Subcutaneous abdominal adipose tissue (tissue), 5 donors: ENCODE results near the gene SRGAP1.
"Not testable (repeated sequence)": the region's sequence is repeated elsewhere in the genome, so short reads cannot be mapped to it uniquely, and the experiment has no call there.

ENCODE experiments used
- H3K27ac ChIP-seq: one replicate; pipeline ENCODE4 v1.7.0; 2013; ENCODE audit warnings: low read depth, mild to moderate bottlenecking, inconsistent platforms, low read length, moderate library complexity
- H3K27me3 ChIP-seq, 5 donors: one replicate each; pipeline ENCODE4 v1.7.0; 2013; ENCODE audit warnings: low read length in 5 of 5, inconsistent platforms in 1 of 5; ENCODE audit not compliant: control insufficient read depth in 5 of 5, insufficient read depth in 4 of 5
- H3K36me3 ChIP-seq, 5 donors: one replicate each; pipeline ENCODE4 v1.7.0; 2013; ENCODE audit warnings: low read length in 5 of 5; ENCODE audit not compliant: control insufficient read depth in 5 of 5, insufficient read depth in 5 of 5
- H3K4me1 ChIP-seq, 5 donors: one replicate each; pipeline ENCODE4 v1.7.0; 2013; ENCODE audit warnings: low read length in 5 of 5, mild to moderate bottlenecking in 3 of 5, moderate library complexity in 1 of 5; ENCODE audit not compliant: control insufficient read depth in 5 of 5, insufficient read depth in 5 of 5
- H3K4me3 ChIP-seq, 5 donors: one replicate each; pipeline ENCODE4 v1.7.0; 2013; ENCODE audit warnings: low read length in 5 of 5, low read depth in 1 of 5
- H3K9ac ChIP-seq, 5 donors: one replicate each; pipeline ENCODE4 v1.7.0; 2013; ENCODE audit warnings: low read length in 5 of 5, mild to moderate bottlenecking in 4 of 5, moderate library complexity in 3 of 5
- H3K9me3 ChIP-seq, 5 donors: one replicate each; pipeline ENCODE4 v1.7.0; 2013; ENCODE audit warnings: low read length in 5 of 5; ENCODE audit not compliant: control insufficient read depth in 5 of 5
- donor health status: healthy.
- donor health status: healthy.
- donor health status: healthy.
- donor health status: healthy.
- donor health status: healthy.

Gene SRGAP1

GRCh38 chr12:64124511-64125197, 280.2 kb downstream of the SRGAP1 start:
- Histone ChIP-seq H3K4me3 (no peak overlapping the region), H3K9me3 (no peaks in the 10 kb centered on the region), H3K36me3 (peaks cover 7 to 27% (median 16%) of the 10 kb centered on the region in 5 donors), H3K27ac (no peak overlapping the region), H3K4me1 (peaks cover 0 to 3% (median 0%) of the 10 kb centered on the region in 5 donors), H3K27me3 (no peaks in the 10 kb centered on the region), H3K9ac (no peak overlapping the region)

GRCh38 chr12:64125913-64126312, 281.4 kb downstream of the SRGAP1 start:
- Histone ChIP-seq H3K4me3 (no peak overlapping the region), H3K4me1 (peaks cover 0 to 3% (median 0%) of the 10 kb centered on the region in 5 donors), H3K36me3 (peaks cover 7 to 39% (median 25%) of the 10 kb centered on the region in 5 donors), H3K9ac (no peak overlapping the region), H3K27ac (no peak overlapping the region), H3K9me3 (no peaks in the 10 kb centered on the region), H3K27me3 (no peaks in the 10 kb centered on the region)

- Histone ChIP-seq H3K9ac (no peak overlapping the region), H3K36me3 (peaks cover 7 to 37% (median 26%) of the 10 kb centered on the region in 5 donors), H3K4me1 (peaks cover 0 to 3% (median 0%) of the 10 kb centered on the region in 5 donors), H3K9me3 (peaks cover 0 to 1% (median 0%) of the 10 kb centered on the region in 5 donors), H3K4me3 (no peak overlapping the region), H3K27me3 (no peaks in the 10 kb centered on the region), H3K27ac (no peak overlapping the region)
Measured at GRCh38 chr12:64127811-64128210, 283.3 kb downstream of the SRGAP1 start.

- H3K9ac ChIP-seq = no peak overlapping the region
- H3K9me3 ChIP-seq = peaks cover 0 to 7% (median 0%) of the 10 kb centered on the region in 5 donors
- peaks cover 7 to 43% (median 26%) of the 10 kb centered on the region in 5 donors for H3K36me3 ChIP-seq
- H3K27me3 ChIP-seq = no peaks in the 10 kb centered on the region
- H3K4me1 ChIP-seq = peaks cover 0 to 3% (median 0%) of the 10 kb centered on the region in 5 donors
- no peak overlapping the region for H3K27ac ChIP-seq
- H3K4me3 ChIP-seq = no peak overlapping the region
Measured at GRCh38 chr12:64128366-64128765, 283.9 kb downstream of the SRGAP1 start.

GRCh38 chr12:64130476-64130875, 286.0 kb downstream of the SRGAP1 start:
- H3K9ac ChIP-seq, H3K4me1 ChIP-seq, H3K27me3 ChIP-seq, H3K4me3 ChIP-seq, H3K27ac ChIP-seq: not testable (repeated sequence)
- peaks cover 7 to 50% (median 28%) of the 10 kb centered on the region in 5 donors for H3K36me3 ChIP-seq
- H3K9me3 ChIP-seq = peaks cover 0 to 14% (median 4%) of the 10 kb centered on the region in 5 donors

- not testable (repeated sequence) for H3K27ac ChIP-seq, H3K4me1 ChIP-seq, H3K27me3 ChIP-seq, H3K9ac ChIP-seq, H3K4me3 ChIP-seq
- H3K9me3 ChIP-seq = peaks cover 0 to 14% (median 4%) of the 10 kb centered on the region in 5 donors
- H3K36me3 ChIP-seq = peaks cover 7 to 54% (median 28%) of the 10 kb centered on the region in 5 donors
Measured at GRCh38 chr12:64131456-64131855, 287.0 kb downstream of the SRGAP1 start.

GRCh38 chr12:64132672-64133071, 288.2 kb downstream of the SRGAP1 start:
- not testable (repeated sequence) for H3K9ac ChIP-seq, H3K27me3 ChIP-seq, H3K4me3 ChIP-seq, H3K27ac ChIP-seq, H3K4me1 ChIP-seq
- Histone ChIP-seq H3K36me3 (peaks cover 7 to 49% (median 23%) of the 10 kb centered on the region in 5 donors), H3K9me3 (peaks cover 0 to 14% (median 4%) of the 10 kb centered on the region in 5 donors)

- H3K27ac ChIP-seq = no peak overlapping the region
- no peak overlapping the region for H3K9ac ChIP-seq
- H3K36me3 ChIP-seq = peaks cover 0 to 23% (median 4%) of the 10 kb centered on the region in 5 donors
- H3K4me1 ChIP-seq = no peaks in the 10 kb centered on the region
- no peaks in the 10 kb centered on the region for H3K27me3 ChIP-seq
- H3K9me3 ChIP-seq = peaks cover 0 to 14% (median 4%) of the 10 kb centered on the region in 5 donors
- no peak overlapping the region for H3K4me3 ChIP-seq
Measured at GRCh38 chr12:64137117-64137516, 292.6 kb downstream of the SRGAP1 start.

- H3K27ac ChIP-seq = no peak overlapping the region
- H3K4me3 ChIP-seq = no peak overlapping the region
- peaks cover 0 to under 1% (median 0%) of the 10 kb centered on the region in 5 donors for H3K9me3 ChIP-seq
- H3K36me3 ChIP-seq = peaks cover 0 to 31% (median 15%) of the 10 kb centered on the region in 5 donors
- H3K9ac ChIP-seq = no peak overlapping the region
- no peaks in the 10 kb centered on the region for H3K27me3 ChIP-seq
- H3K4me1 ChIP-seq = no peaks in the 10 kb centered on the region
Measured at GRCh38 chr12:64139021-64139420, 294.5 kb downstream of the SRGAP1 start.

- H3K4me1 ChIP-seq = no peaks in the 10 kb centered on the region
- H3K9ac ChIP-seq = no peak overlapping the region
- H3K27ac ChIP-seq = no peak overlapping the region
- no peaks in the 10 kb centered on the region for H3K9me3 ChIP-seq
- H3K36me3 ChIP-seq = peaks cover 0 to 29% (median 15%) of the 10 kb centered on the region in 5 donors
- H3K27me3 ChIP-seq = no peaks in the 10 kb centered on the region
- no peak overlapping the region for H3K4me3 ChIP-seq
Measured at GRCh38 chr12:64142382-64142781, 297.9 kb downstream of the SRGAP1 start.
